Measurements from ENCODE around the gene UNC119B.
"Not testable (repeated sequence)": the region's sequence is repeated elsewhere in the genome, so short reads cannot be mapped to it uniquely, and the experiment has no call there.

UNC119B gene

DNA sequence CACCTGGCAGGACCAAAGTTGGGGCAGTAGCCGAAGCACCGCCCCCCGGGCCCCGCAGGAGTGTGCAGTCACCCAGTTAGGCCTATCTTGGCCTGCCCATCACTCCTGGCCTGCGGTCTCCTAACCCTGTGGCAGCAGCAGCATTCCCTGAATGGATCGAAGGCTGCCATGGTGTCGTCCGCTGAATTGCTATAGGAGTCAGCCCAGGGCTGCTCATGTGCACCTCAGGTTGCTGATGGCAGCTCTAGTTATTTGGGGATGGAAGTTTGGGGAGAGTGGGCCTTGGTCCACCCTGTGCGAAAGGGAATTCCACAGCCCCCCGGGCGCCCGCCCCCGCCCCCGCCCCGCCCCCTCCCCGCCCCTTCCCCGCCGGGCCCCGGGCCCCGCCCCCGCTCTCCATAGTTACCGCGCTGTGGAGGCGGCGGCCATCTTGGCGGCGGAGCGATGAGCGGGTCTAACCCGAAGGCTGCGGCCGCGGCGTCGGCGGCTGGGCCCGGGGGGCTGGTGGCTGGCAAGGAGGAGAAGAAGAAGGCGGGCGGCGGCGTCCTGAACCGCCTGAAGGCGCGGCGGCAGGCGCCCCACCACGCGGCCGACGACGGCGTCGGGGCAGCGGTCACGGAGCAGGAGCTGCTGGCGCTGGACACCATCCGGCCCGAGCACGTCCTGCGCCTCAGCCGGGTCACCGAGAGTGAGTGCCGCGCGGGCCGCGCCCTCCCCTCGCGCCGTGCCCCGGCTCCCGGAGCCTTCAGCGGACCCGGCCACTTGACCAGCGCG lies at the start of gene UNC119B:
Gene UNC119B, plus strand, starts transcription at position 428 of the 774 bp plus-strand sequence. Its CDS starts 17 bp downstream, at position 445.
- peak; percentile 63 to 71 for DNase-seq (ENCODE audit: low read depth in 2 of 2)

DNA sequence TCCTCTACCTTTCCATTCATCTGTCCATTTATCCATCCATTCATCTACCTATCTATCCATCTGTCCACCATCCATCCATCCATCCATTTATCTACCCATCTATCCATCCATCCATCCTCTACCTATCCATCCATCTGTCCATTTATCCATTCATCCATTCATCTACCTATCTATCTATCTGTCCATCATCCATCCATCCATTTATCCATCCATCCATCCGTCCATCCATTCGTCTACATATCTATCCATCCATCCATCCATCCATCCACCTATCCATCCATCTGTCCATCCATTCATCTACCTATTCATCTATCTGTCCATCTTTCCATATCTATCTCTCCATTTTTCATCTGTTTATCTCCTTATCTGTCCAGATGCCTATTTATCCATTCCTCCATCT lies 48.8 kb upstream of the UNC119B start:
- no peak for DNase-seq (ENCODE audit: low read depth in 2 of 2)

DNA sequence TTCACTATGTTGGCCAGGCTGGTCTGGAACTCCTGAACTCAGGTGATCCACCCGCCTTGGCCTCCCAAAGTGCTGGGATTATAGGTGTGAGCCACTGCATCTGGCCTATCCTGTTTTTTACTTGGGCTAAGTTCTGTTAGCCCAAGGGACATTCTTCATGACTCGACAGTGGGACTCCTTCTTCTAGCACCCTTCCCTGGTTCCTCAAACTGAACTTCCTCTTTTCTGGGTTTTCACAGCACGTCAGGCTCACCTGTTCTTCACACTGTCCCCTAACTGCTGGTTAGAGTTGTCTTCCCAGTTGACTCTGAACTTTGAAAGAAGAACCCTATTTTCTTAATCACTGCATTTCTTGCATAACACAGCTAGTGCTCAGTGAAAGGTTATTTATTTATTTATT lies 47.4 kb upstream of the UNC119B start:
- DNase-seq (ENCODE audit: low read depth in 2 of 2), result no peak

DNA sequence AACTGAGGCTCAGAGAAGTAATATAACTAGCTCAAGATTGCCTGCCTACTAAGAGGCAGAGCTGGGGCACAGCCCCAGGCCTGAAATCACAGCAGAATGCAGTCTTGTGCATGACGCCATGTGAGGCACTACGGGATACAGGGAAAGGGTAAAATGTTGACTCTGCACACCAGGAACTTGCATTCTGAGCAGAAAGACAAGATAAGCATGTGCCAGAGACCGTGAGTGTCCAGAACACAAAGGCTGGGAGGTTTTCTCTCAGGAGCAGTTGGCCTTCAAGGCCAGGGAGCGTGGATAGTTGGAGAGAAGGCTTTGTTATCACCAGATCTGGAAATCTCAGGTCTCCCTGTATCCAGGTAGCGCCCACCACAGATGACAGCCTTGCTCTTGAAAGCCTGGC lies 46.5 kb upstream of the UNC119B start:
- DNase-seq (ENCODE audit: low read depth in 2 of 2), result no peak

DNA sequence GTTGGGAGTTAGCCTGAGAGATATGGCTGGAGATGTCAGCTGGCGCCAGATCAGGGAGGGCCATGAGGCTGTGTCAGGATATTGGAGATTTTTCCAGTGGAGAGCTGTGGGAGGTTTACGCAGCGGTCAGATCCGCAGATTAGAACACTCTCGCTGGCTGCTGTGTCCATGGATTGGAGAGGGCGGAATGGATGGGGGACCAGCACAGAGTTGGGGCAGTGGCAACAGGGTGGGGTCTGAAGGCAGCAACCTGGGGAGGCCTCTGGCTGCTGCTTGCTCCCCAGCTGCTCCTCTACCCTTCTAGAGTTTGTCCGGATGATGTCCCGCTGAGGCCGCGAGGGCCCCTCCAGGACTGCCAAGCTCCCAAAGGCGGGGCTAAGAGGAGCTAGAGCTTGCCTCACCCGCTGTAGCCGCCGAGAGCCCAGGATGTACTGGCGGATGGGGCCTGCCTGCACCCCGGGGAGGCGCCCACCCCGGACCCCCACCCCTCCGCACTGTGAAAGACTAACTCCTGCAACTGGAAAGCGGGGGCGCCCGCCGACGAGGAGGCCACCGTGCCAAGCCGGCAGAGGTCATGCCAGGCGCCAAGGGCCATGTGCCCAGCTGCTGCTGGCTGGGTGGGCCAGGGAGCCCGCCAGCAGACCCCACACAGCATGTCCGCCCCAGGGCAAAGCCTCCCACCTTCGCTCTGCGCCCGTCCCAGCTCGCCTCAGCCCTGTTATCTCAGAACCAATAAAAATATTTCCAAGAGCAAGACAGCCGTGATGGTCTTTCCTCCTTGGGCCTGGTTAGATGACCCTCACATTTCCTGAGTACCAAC lies 43.5 kb upstream of the UNC119B start:
- DNase-seq (ENCODE audit: low read depth in 2 of 2), result no peak

DNA sequence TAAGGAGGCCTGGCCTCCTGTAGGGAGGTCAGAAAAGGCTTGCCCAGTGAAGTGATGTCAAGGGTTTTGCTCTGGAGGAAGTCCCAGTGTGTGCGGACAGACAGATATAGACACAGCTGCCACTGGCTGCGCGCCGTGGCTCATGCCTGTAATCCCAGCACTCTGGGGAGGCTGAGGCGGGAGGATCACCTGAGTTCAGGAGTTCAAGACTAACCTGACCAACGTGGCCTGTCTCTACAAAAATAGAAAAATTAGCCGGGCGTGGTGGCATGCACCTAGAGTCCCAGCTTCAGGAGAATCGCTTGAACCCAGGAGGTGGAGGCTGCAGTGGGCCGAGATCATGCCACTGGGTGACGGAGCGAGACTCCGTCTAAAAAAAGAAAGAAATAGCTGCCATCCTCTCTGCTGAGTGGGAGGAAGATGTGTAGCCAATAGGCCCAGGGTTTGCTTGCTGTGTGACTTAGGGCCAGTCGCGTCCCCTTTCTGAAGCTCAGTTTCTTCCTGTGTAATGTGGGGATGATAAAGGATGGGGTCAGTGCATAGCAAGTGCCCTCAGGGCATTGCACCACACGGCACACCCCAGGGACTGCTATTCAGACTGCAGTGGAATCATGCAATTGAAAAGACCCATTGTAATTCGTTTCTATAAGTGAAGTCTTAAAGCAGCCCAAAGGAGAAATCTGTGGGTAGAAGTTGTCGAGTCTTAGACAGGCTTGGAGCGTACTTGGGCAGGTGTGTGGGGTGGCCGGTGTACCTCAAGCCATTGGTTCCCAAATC lies 42.0 kb upstream of the UNC119B start:
- no peak for DNase-seq (ENCODE audit: low read depth in 2 of 2)

DNA sequence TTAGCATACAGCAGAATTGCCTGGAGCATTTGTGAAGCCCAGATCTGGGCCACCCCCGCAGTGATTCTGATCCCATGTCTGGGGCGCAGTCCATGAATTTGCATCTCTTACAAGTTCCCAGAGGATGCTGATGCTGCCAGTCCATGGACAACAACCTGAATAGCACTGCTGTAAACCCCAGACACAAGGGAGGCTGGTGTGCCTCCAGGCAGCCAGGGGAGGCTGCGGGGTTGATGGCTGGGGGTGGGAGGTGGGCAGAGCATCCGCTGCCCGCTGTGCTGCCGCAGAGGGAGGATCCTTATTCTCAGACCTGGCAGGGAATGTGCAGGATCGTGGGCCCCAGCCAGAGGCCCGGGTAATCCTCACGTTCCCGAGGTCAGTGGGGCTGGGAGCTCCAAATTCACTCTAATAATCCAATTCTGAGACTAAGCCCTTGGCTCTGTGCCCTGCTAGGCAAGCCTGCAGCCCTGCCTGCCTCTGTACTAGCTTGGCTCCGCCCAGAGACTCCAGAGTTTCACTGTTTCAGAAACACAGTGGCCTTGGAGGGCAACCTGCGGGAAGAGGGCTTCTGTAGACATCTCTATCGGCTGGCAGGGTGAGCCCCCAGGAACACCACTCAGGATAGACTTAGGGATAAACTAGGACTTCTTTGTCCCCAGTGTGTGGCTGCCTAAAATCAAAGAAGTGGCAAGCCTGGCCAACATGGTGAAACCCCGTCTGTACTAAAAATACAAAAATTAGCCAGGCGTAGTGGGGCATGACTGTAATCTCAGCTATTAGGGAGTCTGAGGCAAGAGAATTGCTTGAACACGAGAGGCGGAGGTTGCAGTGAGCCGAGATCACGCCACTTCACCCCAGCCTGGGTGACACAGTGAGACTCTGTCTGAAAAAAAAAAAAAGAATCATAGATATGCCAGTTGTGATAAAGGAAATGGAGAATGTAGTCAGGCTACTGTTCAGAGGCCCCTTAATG lies 41.1 kb upstream of the UNC119B start:
- no peak for DNase-seq (ENCODE audit: low read depth in 2 of 2)

DNA sequence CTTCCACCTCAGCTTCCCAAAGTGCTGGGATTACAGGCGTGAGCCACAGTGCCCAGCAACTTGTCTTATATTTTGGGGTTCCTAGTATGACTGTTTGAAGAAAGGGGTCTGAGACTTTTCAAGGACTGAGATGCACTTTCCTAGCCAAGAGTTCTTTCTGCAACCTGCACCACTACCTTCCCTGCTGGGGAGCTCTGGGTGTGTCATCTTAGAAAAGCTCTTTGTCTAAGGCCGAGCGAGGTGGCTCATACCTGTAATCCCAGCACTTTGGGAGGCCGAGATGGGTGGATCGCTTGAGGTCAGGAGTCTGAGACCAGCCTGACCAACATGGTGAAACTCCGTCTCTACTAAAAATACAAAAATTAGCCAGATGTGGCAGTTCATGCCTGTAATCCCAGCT lies 40.0 kb upstream of the UNC119B start:
- DNase-seq (ENCODE audit: low read depth in 2 of 2), result not testable (repeated sequence)

DNA sequence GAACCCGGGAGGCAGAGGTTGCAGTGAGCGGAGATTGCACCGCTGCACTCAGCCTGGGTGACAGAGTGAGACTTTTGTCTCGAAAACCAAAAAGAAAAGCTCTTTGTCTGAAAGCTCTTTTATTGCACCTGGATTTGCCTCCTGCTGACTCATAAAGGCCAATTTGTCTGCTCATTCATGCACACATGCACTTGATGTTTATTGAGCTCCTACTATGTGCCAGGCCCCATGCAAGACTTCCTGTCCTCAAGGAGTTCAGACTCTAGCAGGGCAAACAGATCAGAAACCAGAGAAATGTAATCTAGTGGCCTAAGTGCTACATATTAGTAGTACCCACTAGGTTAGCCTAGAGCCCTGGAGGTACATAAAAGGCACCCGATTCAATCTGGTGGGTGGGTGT lies 39.6 kb upstream of the UNC119B start:
- no peak for DNase-seq (ENCODE audit: low read depth in 2 of 2)

DNA sequence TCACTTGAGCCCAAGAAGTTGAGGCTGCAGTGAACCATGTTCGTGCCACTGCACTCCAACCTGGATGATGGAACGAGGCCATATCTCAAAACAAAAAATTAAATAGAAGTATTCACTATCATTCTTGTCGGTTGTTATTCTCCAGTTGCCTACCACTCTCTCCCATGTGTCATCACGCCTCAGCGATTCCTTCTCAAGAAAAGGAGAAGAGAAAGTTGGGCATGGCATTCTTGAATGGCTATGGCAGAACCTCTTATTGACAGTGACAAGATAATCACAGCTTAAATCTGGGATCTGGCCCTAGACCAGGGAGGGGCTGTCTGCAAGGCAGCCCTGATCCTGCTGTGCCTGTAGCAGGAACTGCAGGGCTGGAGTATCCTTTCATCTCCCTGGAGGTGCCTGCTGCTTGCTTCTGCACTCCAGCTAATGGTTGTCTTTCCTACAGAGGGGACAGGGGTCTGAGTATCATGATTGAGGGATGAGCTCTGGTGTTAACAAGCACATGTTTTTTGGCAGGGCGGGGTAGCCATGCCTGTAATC lies 36.1 kb upstream of the UNC119B start:
- no peak for DNase-seq (ENCODE audit: low read depth in 2 of 2)

DNA sequence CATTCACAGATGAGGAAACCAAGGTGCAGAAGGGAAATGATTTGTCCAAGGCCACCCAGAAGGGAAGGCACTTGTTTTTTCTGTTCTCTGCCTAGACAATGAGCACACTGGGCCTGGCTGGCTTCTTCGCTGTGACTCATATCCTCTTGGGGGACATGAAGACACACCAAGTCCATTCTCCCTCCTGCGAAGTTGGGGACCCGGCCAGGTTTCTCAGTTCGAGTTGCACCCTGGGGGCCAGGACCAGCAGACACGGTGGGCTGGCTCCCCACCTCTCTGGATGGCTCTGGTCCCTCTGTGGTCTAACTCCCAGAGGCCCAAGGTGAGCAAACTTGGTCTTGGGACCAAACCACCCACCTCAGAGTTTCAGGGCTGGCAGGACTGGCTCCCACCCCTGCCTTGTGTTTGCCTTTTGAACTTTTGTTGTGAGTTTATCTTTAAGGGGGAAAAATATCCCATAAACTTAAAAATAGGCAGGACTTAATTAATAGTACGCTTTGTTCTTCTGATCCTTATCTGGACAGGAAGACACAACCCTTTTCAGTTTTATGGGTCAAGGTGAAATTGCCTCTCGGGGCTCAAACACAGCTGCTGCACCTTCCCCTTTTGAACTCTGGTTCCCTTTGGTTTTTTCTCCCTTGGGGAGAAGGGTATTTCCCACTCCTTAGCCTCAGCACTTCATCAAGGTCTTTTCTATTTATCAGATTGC lies 32.3 kb upstream of the UNC119B start:
- peak in 1 of 2 donors; percentile 2 for DNase-seq (ENCODE audit: low read depth in 2 of 2)

DNA sequence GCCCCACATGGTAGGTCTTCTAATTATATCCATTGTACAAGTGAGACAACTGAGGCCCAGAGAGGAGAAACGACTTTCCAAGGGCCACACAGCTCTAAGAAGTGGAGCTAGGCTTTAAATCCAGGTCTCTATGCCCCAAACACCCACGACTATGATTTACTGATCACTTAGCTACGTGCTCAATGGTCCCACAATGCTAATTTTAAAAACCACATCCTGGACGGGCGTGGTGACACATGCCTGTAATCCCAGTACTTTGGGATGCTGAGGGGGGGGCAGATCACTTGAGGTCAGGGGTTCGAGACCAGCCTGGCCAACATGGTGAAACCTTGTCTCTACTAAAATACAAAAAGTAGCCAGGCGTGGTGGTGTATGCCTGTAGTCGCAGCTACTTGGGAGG lies 31.7 kb upstream of the UNC119B start:
- no peak for DNase-seq (ENCODE audit: low read depth in 2 of 2)

DNA sequence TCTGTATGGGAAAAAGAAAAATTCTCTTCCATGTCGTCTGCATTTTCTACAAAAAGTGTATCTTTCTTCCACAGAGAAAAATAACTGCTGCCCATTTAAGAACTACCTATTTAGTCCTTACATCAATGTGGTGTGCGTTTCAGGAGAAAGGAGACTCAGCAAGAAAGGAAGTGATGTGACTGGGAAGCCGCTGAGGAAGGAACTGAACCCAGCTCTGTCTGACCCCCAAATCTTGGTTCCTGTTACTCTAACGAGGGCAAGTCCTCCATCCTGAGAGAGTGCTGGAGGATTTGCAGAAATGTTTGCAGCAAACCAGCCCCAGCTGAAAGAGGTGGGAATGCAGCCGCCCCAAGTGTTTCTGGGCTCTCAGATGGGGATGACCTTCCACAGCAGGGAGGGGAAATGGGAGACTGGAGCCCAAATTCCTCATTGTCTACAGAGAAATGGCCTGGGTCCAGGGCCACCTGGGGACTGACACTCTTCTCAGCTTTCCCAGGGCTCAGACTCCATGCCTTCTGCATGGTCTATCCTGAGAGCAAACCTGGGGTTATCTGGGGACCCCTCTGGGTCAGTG lies 30.0 kb upstream of the UNC119B start:
- no peak for DNase-seq (ENCODE audit: low read depth in 2 of 2)

DNA sequence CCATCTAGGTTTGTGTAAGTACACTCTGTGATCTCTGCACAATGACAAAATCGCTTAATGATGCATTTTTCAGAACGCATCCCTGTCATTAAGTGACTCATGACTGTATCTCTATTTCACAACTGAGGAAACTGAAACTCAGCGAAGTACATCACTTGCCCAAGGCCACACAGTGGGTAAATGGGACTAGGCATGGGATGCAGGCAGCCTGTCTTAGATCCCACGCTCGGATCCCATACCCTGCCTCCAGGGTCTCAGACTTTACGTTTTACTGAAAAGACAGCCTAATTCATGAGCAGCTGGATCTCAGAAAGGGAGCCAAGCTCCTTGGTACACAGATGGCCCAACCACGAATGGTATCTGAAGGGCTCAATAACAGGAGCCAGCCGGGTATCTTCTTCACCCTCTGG lies 25.7 kb upstream of the UNC119B start:
- no peak for DNase-seq (ENCODE audit: low read depth in 2 of 2)

DNA sequence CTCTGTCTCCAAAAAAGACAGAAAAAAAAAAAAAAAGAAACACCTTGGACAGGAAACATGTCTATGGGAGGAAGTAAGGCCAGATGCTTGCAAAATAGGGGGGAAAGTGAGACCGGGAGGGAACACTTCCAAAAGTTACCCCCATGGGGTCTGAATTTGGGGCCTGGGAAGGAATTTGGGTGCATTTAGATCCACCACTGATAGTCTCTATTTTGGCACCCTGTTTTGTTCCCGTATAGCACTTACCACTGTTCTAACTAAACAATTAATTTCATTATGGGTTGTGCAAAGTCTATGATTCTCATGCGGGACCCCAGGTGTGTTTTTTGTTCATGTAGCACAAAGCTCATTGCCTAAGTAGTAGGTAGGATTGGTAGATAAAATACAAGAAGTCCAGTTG lies 24.7 kb upstream of the UNC119B start:
- DNase-seq (ENCODE audit: low read depth in 2 of 2), result no peak

DNA sequence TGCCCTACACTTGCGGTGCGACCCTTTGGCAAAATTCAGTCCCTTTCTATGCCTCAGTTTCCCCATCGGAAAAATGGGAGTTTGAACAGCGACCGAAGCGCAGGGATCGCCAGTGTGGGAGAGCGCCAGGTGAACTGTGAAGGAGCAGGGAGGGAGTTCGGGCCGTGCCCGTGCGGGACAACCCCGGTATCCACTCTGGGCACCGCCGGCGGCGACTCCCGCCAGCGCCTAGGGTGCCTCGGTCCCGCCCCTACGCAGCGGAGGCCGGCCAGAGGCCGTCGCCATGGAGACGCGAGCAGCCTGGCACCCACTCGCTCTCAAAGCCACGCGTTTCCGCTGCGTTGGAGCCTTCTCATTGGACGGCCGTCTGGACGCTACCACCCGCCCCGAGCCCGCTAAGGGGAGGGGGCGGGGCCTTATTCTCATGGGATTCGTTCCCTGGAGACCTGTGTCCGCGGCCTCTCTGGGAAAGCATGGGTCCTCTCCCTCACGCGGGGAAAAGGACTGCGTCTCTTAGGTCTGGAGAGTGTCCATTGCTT lies 24.0 kb upstream of the UNC119B start:
- peak; percentile 95 to 98 for DNase-seq (ENCODE audit: low read depth in 2 of 2)

DNA sequence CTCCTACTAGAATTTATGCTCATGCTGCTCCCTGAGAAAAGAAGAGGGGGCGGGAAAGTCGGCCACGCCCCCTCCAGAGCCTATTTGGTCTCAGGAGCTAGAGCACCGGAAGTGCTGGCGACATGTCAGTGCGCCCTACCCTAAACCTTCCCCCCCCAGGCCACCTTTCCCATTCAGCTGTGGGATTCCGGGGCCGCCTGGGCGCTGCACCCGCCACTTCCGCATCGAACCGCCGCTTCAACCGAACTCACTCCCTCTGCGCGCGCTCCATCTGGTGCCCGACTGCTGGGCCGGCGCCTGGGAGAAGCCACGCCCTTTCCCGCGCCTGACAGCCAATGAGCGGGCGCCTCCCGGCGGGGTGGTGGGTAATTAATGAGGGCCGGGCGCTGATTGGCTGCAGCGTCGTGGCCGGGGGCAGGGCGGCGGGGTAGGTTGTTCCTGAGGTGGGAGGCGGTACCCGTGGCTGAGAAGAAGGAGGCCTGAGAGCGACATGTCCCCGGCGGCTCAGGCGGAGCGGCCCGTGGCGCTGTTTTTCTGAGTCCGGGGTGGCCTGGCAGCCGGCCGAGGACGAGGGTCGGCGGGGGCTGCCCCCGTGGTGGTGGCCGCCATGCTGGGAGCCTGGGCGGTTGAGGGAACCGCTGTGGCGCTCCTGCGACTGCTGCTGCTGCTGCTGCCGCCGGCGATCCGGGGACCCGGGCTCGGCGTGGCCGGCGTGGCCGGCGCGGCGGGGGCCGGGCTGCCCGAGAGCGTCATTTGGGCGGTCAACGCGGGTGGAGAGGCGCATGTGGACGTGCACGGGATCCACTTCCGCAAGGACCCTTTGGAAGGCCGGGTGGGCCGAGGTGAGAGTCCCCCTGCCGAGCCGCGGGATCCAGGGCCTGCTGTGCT lies 23.3 kb upstream of the UNC119B start, which contains the start of gene MLEC:
Gene MLEC, plus strand, starts transcription at position 460 of the 888 bp plus-strand sequence. Its CDS starts 148 bp downstream, at position 608.
- DNase-seq (ENCODE audit: low read depth in 2 of 2), result peak; percentile 98 to 99

DNA sequence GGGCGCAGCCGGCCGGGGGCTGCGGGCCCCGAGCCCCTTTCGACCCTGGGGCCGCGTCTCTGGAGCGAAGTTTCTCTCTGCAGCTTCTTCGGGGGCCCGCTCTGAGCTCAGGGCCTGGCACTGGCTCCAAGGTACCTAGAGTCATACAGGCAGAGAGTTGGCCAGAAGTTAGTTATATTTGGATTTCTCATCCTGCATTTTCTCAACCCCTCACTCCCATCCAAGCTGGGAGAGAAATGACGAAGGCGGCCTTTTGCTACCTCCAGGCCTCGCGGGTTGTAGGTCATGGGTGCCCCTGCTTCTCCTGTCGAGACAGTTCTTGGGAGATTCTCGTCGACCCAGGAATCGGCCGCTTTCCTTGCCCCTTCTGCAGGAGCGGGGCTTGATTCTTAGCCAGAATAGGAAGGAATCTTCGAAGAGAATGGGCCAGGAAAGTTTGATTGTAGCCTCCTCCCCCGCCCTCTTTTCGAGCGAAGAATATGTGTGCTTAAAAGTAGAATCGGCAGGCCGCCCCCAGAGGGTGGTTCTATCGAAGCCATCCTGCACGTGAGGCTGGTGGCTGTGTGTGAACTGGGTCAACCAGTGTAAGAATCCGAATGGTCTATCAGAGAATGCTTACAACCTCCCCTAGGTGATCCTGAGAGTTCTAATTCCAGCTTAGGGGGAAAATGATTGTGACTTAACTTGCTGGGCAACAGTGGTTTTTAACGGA lies 22.5 kb upstream of the UNC119B start:
- peak; percentile 19 to 21 for DNase-seq (ENCODE audit: low read depth in 2 of 2)
